Stimulated activated CD8-positive, alpha-beta memory T cell treated with anti-CD3 and anti-CD28 coated beads, Interleukin-2, amount 100 ng/mL, for 1 hour (primary cell): ENCODE measurements around the gene DAW1.
"Not testable (repeated sequence)": the region's sequence is repeated elsewhere in the genome, so short reads cannot be mapped to it uniquely, and the experiment has no call there.

Experiments used
- DNase-seq, 2 donors: peaks; one replicate each; pipeline ENCODE4 v3.0.0-alpha.2; 2020; ENCODE audit warnings: low read depth in 2 of 2

DAW1 gene

GRCh38 chr2:227914362-227914761 lies 42.9 kb downstream of the DAW1 start:
- no peak for DNase-seq

- no peak for DNase-seq
Observed at GRCh38 chr2:227921648-227922047, 50.2 kb downstream of the DAW1 start.

DNA sequence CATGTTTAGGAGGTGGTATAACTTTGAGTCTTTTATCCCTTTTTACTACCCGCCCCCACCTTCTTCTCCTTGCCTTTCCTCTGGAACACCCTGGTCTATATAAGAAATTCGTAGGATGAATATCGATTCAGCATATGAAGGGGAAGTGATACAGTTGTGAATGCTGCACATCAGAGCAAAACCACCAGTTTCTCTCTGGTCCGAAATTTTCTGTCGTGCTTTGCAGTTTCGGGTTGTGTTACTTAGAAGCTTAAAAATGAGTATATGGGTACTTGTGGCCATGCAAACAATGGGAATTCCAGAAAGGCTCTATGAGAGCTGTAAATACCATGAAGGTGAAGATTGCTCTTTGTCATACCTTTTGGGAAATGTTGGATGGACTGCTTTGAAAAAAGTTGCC lies 60.6 kb downstream of the DAW1 start:
- DNase-seq, result no peak

DNA sequence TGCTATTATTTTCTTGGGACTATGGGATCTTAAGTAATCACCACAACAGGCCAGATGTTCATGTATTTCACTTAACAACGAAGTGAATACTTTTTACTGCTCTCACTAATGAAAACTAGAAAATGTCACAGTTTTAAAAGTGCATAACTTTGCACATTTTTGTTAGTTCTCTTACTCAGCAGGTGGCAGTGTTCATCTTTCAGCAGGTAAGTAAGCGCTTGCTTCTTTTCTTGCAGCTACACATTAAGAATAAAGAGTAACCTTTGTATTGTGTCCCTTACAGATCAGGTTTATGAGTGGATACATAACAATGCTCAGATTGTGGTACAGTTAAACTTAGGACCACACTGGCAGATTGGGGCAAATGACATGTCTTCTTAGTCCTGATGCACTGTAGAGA lies 61.0 kb downstream of the DAW1 start:
- DNase-seq, result no peak

DNA sequence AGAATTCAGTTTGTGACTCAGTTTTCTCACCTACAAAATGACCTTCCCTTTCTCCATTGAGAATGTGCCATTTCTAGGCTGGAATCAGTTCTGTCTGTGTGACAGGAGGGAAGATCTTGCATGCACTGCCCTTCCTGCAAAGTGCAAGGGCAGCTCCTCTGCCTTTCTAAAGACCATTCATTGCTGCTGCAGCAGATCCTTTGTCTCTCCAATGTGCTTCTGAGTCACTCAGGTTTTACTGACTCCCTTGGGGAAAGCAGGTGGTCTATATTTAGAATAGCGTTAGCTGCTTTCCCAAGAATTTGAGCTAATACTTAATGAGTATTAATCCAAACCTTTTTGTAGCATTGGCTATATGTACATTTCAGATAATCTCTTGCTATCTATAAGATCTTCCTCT lies 62.5 kb downstream of the DAW1 start:
- no peak for DNase-seq

DNA sequence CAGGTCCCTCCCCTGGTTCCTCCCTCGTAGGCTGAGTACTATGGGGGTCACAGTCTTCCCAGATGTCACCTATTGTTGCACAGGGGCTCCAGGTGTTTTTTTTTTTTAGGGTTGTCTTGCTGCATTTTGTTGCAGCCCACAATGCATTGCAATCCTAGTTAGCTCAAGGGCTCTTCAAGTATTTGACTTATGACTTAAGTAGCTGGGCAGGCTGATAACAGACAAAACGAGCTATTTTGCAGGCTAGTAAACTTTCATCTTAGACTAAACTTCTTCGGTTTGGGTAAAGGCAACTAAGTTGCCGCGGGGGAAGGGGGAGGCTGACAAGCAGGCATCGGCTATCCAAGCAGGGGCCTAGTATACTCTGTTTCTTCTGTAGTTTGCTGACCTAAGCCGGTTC lies 64.8 kb downstream of the DAW1 start:
- not testable (repeated sequence) for DNase-seq

GRCh38 chr2:227939271-227940027 lies 68.0 kb downstream of the DAW1 start:
- no peak for DNase-seq

GRCh38 chr2:227942021-227942420 lies 70.6 kb downstream of the DAW1 start:
- no peak for DNase-seq

DNA sequence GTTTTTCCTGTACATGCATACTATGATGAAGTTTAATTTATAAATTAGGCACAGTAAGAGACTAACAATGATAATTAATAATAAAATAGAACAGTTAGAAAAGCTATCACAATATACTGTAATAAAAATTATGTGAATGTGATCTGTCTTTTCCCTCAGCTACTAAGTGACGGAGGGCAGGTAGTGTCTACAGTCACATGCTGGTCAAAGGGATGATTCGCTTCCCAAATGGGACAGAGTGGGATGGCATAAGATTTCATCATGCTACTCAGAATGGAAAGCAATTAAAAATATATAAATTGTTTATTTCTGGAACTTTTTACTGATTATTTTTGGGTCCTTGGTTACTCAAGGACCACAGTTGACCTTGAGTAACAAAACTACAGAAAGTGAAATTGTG lies 71.5 kb downstream of the DAW1 start:
- no peak for DNase-seq

DNA sequence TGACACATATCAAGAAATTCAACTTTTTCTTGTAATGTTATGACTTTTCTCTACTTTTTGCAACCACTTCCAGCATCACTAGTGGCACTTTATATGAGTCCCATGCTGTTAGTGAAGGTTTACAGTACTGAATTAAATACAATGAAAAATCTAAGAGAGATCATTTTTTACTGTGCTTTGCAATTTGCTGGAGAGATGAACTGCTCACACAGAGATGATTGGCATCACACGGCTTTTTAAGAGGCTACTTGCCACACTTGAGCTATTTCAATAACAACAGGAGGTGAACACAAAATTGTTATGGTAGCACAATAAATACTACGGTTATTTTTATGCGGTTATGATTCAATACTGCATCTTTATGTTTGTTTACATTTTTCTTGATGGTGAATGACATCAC lies 88.9 kb downstream of the DAW1 start:
- DNase-seq, result no peak

DNA sequence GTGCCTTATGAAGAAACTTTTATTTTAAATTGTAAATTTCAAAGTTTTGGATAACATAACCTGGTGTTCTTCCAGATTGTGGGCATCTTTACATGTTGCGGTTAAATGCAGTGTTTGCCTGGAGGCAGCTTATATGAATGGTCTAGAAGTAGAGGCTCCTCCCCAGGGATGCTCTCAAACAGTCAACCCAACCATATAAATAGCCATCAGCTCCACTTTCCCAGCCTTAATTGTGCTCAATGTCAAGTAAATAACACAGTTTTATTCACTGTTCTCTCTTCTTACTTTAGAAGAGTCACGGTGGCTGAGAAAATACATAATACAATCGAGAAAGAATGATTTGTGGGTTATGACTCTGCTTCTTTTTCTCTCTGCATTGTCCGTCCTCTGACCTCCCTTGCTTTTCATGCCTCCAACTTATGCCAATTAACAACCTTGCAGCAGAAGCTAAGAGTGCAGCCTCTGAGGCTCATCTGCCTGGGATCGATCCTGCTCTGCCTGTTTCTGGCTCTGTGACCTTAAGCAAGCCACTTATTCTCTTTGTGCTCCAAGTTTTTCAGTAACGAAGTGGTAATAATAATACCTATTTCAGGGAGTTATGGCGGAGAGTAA lies 100.3 kb downstream of the DAW1 start:
- no peak for DNase-seq

DNA sequence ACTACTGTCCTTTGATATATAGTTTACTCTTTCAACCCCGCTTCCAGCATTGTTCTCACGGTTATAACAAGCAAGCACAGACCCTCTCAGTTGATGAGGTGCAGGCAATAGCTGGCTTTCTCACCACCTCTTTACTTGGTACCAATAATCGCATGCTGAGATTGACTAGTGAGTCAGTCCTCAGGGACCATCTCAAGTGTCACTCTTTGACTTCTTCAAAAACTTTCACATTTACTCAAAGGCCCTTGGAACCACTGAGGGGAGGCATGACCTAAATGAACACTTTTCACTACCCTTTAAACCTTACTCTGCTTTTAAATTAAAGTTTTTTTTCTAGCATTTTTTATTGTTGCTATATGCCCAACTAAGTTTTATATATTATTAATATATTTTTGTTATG lies 101.8 kb downstream of the DAW1 start:
- DNase-seq, result no peak
